Body of pancreas (tissue), 4 donors: ENCODE data around the gene MFAP2. TPM values are rescaled to one million over a fixed set of nuclear protein-coding genes. Genes with fewer than 3 reads are reported as not detected.

Experiments
- ATAC-seq: fragments of 150-250 bp; one replicate; pipeline ENCODE4 v1.9.1; 2016
- DNase-seq, 4 donors: peaks; one replicate each; pipeline ENCODE4 v3.0.0-alpha.2; 2019
- H3K27ac ChIP-seq, 4 donors: fragments of 200-600 bp; sonication (generic); 1 replicate in 3 of 4; 2 replicates in 1 of 4; pipeline versions ENCODE4 v1.5.1 to v1.6.1; 2016 to 2019; ENCODE audit warnings: mild to moderate bottlenecking in 1 of 4, mixed read lengths in 1 of 4, moderate library complexity in 1 of 4
- H3K27me3 ChIP-seq, 2 donors: fragments of 200-600 bp; sonication (generic); one replicate each; pipeline ENCODE4 v1.6.0; 2016; ENCODE audit warnings: mild to moderate bottlenecking in 1 of 2
- H3K36me3 ChIP-seq, 2 donors: fragments of 200-600 bp; sonication (generic); replicated peaks in 1 of 2; 2 replicates each; pipeline ENCODE4 v1.5.1; 2016; ENCODE audit warnings: low read depth in 2 of 2; ENCODE audit not compliant: insufficient read depth in 1 of 2
- H3K4me1 ChIP-seq: fragments of 200-600 bp; sonication (generic); one replicate; pipeline ENCODE4 v1.6.0; 2016
- H3K4me3 ChIP-seq, 2 donors: fragments of 200-600 bp; sonication (generic); 1 replicate in 1 of 2; 2 replicates in 1 of 2; pipeline ENCODE4 v1.5.1; 2016 to 2019
- H3K9me3 ChIP-seq, 3 donors: fragments of 200-600 bp; sonication (generic); 1 replicate in 2 of 3; 2 replicates in 1 of 3; pipeline ENCODE4 v1.5.1; 2016
- POLR2A ChIP-seq, 3 donors: fragments of 450-650 bp; IDR thresholded peaks; one replicate each; pipeline ENCODE4 v1.6.1; 2016; ENCODE audit warnings: antibody characterized with exemption in 3 of 3, mild to moderate bottlenecking in 2 of 3
- WGBS, 2 donors: methylation state at CpG; one replicate each; pipeline ENCODE4 v1.1.5; 2017; 5-methylcytosine and 5-hydroxymethylcytosine counted together
- intact Hi-C: fragments of 100-400 bp; cut with DNase I; formaldehyde crosslinking; loops from one replicate; pipeline ENCODE4 v1.15.1; 2023
- total RNA-seq, 2 donors: library from RNA; depleted of rRNA; stranded (reverse); fragments of >200 nt; gene quantifications; one replicate each; pipeline ENCODE4 v1.1.0, GENCODE V29; 2016
- TF ChIP-seq, protein P1 (sequence below), 7 experiments: fragments of 450-650 bp in 4 of 7; fragments of 200-600 bp in 3 of 7; sonication (generic) in 3 of 7; IDR thresholded peaks; one replicate each; pipeline ENCODE4 v1.5.1; 2016 to 2019; ENCODE audit warnings: antibody characterized with exemption in 7 of 7

MFAP2 gene
- total RNA-seq, 2 donors from 2014 or later = 1.3 to 13.5 TPM

DNA sequence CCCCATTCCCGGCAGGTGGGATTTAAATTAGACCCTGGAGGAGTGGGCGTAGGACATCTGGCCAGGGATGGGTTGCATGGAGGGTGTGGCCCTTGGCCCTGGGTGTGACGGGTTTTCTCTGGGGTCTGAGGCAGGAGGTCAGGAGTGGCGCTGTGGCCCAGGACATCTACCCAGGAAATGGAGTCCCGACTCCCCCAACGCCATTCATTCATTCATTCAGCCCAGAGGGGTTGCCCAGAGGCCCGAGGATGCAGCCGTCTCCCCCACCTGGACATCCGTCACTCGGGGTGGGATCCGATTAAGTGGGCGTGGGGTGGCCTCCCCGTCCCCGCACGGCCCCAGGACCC, 30.6 kb upstream of the MFAP2 start:
- Histone ChIP-seq H3K27ac (peak overlapping the region in 3 of 4 donors; percentile 31 to 67 (median 57)), H3K36me3 (no peaks in the 10 kb centered on the region), H3K27me3 (no peaks in the 10 kb centered on the region), H3K9me3 (no peaks in the 10 kb centered on the region), H3K4me1 (peaks cover 35% of the 10 kb centered on the region), H3K4me3 (peak overlapping the region; percentile 66 to 83)
- TF ChIP-seq, protein P1, sequence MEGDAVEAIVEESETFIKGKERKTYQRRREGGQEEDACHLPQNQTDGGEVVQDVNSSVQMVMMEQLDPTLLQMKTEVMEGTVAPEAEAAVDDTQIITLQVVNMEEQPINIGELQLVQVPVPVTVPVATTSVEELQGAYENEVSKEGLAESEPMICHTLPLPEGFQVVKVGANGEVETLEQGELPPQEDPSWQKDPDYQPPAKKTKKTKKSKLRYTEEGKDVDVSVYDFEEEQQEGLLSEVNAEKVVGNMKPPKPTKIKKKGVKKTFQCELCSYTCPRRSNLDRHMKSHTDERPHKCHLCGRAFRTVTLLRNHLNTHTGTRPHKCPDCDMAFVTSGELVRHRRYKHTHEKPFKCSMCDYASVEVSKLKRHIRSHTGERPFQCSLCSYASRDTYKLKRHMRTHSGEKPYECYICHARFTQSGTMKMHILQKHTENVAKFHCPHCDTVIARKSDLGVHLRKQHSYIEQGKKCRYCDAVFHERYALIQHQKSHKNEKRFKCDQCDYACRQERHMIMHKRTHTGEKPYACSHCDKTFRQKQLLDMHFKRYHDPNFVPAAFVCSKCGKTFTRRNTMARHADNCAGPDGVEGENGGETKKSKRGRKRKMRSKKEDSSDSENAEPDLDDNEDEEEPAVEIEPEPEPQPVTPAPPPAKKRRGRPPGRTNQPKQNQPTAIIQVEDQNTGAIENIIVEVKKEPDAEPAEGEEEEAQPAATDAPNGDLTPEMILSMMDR (IDR thresholded peaks at IDR 0.05) = no peak
- TF ChIP-seq POLR2A (IDR thresholded peaks at IDR 0.05) = no peak
- intact Hi-C loops = no loop called here
- ATAC-seq = no peak
- 0% methylated on average over 5 to 15 of the region's 15 CpGs for WGBS, 2 donors
- DNase-seq = no peak

DNA sequence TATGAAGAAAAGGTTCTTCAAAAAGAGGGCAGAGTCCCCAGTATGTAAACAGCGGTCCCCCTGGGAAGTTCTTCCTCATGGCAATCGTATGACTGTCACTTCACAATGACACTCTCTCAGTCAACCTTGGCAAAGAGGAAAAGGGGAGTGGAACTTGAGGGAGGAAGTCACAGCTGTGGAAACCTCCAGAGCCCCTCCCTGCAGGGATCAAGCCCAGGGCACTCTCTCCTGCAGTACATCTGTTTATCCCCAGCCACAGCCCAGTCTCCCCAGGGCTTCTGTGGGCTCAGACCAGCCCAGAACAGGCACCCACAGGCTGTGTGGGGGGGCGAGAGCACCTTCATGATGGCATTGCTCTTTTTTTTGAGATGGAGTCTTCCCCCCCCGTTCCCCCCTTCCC, 29.3 kb upstream of the MFAP2 start:
- Histone ChIP-seq H3K9me3 (no peaks in the 10 kb centered on the region), H3K4me3 (no peak overlapping the region), H3K36me3 (peaks cover 0 to 4% of the 10 kb centered on the region in 2 donors), H3K27me3 (no peaks in the 10 kb centered on the region), H3K27ac (no peak overlapping the region), H3K4me1 (peaks cover 35% of the 10 kb centered on the region)
- ATAC-seq = no peak
- no peak for TF ChIP-seq POLR2A (IDR thresholded peaks at IDR 0.05)
- TF ChIP-seq, protein P1 (IDR thresholded peaks at IDR 0.05) = no peak
- 55 to 79% methylated on average over 4 of the region's 4 CpGs for WGBS, 2 donors
- DNase-seq = no peak
- intact Hi-C loops = no loop called here

DNA sequence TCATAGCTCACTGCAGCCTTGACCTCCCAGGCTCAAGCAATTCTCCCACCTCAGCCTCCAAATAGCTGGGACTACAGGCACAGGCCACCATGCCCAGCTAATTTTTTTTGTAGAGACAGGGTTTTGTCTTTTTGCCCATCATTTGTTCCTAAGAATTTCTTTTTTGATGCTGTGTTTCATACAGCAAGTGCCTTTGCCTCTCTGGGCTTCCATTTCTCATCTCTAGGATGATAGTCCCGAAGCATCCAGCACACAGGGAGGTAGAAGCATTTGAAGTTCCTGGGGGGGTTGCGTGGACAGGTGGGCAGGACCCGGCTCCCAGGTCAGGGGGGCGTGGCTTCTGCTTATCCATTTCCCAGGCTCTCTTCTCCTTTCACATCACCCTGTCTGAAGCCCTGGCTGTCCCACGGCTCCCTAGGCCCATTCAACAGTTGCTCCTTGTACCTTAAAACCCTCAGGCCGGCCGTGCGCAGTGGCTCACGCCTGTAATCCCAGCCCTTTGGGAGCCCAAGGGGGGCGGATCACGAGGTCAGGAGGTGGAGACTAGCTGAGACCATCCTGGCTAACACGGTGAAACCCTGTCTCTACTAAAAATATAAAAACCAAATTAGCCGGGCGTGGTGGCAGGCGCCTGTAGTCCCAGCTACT, 27.9 kb upstream of the MFAP2 start:
- Histone ChIP-seq H3K27me3 (no peaks in the 10 kb centered on the region), H3K36me3 (peaks cover 0 to 11% of the 10 kb centered on the region in 2 donors), H3K27ac (no peak overlapping the region), H3K4me3 (no peak overlapping the region), H3K9me3 (no peaks in the 10 kb centered on the region), H3K4me1 (peaks cover 33% of the 10 kb centered on the region)
- intact Hi-C loops = no loop called here
- no peak for DNase-seq
- WGBS, 2 donors = 86% methylated on average over 5 to 15 of the region's 15 CpGs
- ATAC-seq = no peak
- TF ChIP-seq, protein P1 (IDR thresholded peaks at IDR 0.05) = no peak
- TF ChIP-seq POLR2A (IDR thresholded peaks at IDR 0.05) = no peak

DNA sequence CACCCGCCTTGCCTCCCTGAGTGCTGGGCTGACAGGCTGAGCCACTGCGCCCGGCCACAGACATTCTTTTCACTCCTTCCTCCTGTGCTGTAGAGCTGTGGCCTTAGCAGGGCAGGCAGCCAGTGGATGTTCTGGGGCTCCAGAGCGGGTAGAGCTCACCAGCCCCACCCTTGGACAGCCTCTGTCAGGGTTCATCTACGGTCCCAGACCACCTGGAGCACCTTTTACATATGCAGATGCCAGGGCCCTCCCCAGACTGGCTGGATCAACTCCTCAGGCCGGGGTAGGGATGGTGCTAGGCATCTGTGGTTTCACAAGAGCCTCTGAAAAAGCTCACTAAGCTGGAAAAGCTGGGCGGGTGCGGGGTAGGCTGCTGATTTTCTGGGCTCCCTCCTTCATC, 26.7 kb upstream of the MFAP2 start:
- H3K9me3 ChIP-seq = no peaks in the 10 kb centered on the region
- ATAC-seq = no peak
- no peaks in the 10 kb centered on the region for H3K27me3 ChIP-seq
- 82 to 96% methylated on average over 5 to 8 of the region's 8 CpGs for WGBS, 2 donors
- H3K36me3 ChIP-seq = peaks cover 0 to 12% of the 10 kb centered on the region in 2 donors
- intact Hi-C loops = no loop called here
- no peak overlapping the region for H3K27ac ChIP-seq
- peaks cover 21% of the 10 kb centered on the region for H3K4me1 ChIP-seq
- H3K4me3 ChIP-seq = no peak overlapping the region
- no peak for DNase-seq
- TF ChIP-seq, protein P1 (IDR thresholded peaks at IDR 0.05) = no peak
- no peak for TF ChIP-seq POLR2A (IDR thresholded peaks at IDR 0.05)

DNA sequence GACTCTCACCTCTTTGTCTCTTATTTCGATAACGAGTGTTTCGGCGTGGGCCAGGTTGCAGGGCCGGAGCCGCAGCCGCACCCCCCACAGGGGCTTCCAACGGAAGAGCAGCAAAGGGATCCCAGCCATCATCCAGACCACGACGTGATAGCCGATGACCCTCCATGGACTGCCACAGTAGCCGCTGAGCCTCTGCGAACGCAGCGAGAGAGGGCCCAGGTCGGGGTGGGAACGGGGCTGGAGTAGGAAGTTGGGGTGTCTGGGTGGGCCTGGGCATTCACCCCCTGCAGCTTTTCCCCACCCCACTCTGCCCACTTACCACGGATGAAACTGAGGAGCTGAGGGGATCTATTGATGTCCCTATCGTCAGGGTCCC, 24.9 kb upstream of the MFAP2 start:
- Histone ChIP-seq H3K27ac (no peak overlapping the region), H3K4me3 (no peak overlapping the region), H3K27me3 (no peaks in the 10 kb centered on the region), H3K4me1 (peaks cover 11% of the 10 kb centered on the region), H3K9me3 (no peaks in the 10 kb centered on the region), H3K36me3 (peaks cover 0 to 18% of the 10 kb centered on the region in 2 donors)
- ATAC-seq (no peak), DNase-seq (no peak)
- WGBS, 2 donors = 87 to 96% methylated on average over 12 to 15 of the region's 19 CpGs
- intact Hi-C loops = no loop called here
- TF ChIP-seq, protein P1 (IDR thresholded peaks at IDR 0.05) = no peak
- TF ChIP-seq POLR2A (IDR thresholded peaks at IDR 0.05) = no peak
